Measurements from ENCODE around the gene CEP20. TPM values are rescaled to one million over a fixed set of nuclear protein-coding genes. Genes with fewer than 3 reads are reported as not detected.
"Not testable (repeated sequence)": the region's sequence is repeated elsewhere in the genome, so short reads cannot be mapped to it uniquely, and the experiment has no call there.

CEP20 gene
- total RNA-seq, 4 donors from 2014 or later: 39.7 to 43.3 (median 40.7) TPM

- WGBS, 2 donors: 83 to 84% methylated on average over 4 of the region's 4 CpGs
- peak in 1 of 2 donors; percentile 21 for DNase-seq (ENCODE audit: low spot score in 2 of 2)
- no peak overlapping the region for H3K4me3 ChIP-seq (ENCODE audit: low read depth, poor library complexity, severe bottlenecking)
- TF ChIP-seq POLR2A (IDR thresholded peaks at IDR 0.05) (no peak), CTCF (IDR thresholded peaks at IDR 0.05) (no peak)
- intact Hi-C loops (cut with DNase I; ENCODE audit: low total_unique reads): loop anchor here (10.0 kb wide), 1 partner anchor 342 kb away; no protein-coding TSS in a partner anchor
These were observed 35.4 kb downstream of the CEP20 start for GRCh38 chr16:15853021-15853420.

GRCh38 chr16:15850555-15850954 is 37.8 kb downstream of the CEP20 start:
- intact Hi-C loops (cut with DNase I; ENCODE audit: low total_unique reads): loop anchor here (10.0 kb wide), 1 partner anchor 344 kb away; no protein-coding TSS in a partner anchor
- WGBS, 2 donors: 88 to 94% methylated on average over 6 of the region's 6 CpGs
- peak in 1 of 2 donors; percentile 15 for DNase-seq (ENCODE audit: low spot score in 2 of 2)
- H3K4me3 ChIP-seq (ENCODE audit: low read depth, poor library complexity, severe bottlenecking): not testable (repeated sequence)

GRCh38 chr16:15849209-15849981 is 39.0 kb downstream of the CEP20 start:
- intact Hi-C loops (cut with DNase I; ENCODE audit: low total_unique reads): no loop called here
- WGBS, 2 donors: 83 to 89% methylated on average over 12 of the region's 12 CpGs
- peak in 1 of 2 donors; percentile 67 for DNase-seq (ENCODE audit: low spot score in 2 of 2)
- TF ChIP-seq POLR2A (IDR thresholded peaks at IDR 0.05) (no peak), CTCF (IDR thresholded peaks at IDR 0.05) (no peak)
- H3K4me3 ChIP-seq (ENCODE audit: low read depth, poor library complexity, severe bottlenecking): no peak overlapping the region

- 61% methylated on average over 9 of the region's 9 CpGs for WGBS, 2 donors
- no peak for TF ChIP-seq CTCF (IDR thresholded peaks at IDR 0.05)
- no peak for TF ChIP-seq POLR2A (IDR thresholded peaks at IDR 0.05)
- H3K4me3 ChIP-seq (ENCODE audit: low read depth, poor library complexity, severe bottlenecking): no peak overlapping the region
- intact Hi-C loops (cut with DNase I; ENCODE audit: low total_unique reads): no loop called here
- no peak for DNase-seq (ENCODE audit: low spot score in 2 of 2)
These were observed 40.7 kb downstream of the CEP20 start for GRCh38 chr16:15847611-15848175.

GRCh38 chr16:15846510-15846909 is 41.9 kb downstream of the CEP20 start:
- 79 to 81% methylated on average over 4 of the region's 4 CpGs for whole genome bisulfite sequencing, 2 donors
- intact Hi-C loops (cut with DNase I; ENCODE audit: low total_unique reads): no loop called here
- DNase-seq (ENCODE audit: low spot score in 2 of 2): no peak
- no peak overlapping the region for H3K4me3 ChIP-seq (ENCODE audit: low read depth, poor library complexity, severe bottlenecking)
- TF ChIP-seq CTCF (IDR thresholded peaks at IDR 0.05): no peak
- no peak for TF ChIP-seq POLR2A (IDR thresholded peaks at IDR 0.05)

- no peak for DNase-seq (ENCODE audit: low spot score in 2 of 2)
- no peak for TF ChIP-seq POLR2A (IDR thresholded peaks at IDR 0.05)
- no peak overlapping the region for H3K4me3 ChIP-seq (ENCODE audit: low read depth, poor library complexity, severe bottlenecking)
- intact Hi-C loops (cut with DNase I; ENCODE audit: low total_unique reads): no loop called here
- WGBS, 2 donors: 85 to 88% methylated on average over 10 of the region's 10 CpGs
These were observed 44.6 kb downstream of the CEP20 start for GRCh38 chr16:15843635-15844279.

- 89 to 91% methylated on average over 8 of the region's 8 CpGs for WGBS, 2 donors
- H3K4me3 ChIP-seq (ENCODE audit: low read depth, poor library complexity, severe bottlenecking); intact Hi-C loops (cut with DNase I; ENCODE audit: low total_unique reads); DNase-seq (ENCODE audit: low spot score in 2 of 2): not testable (repeated sequence)
These were observed 49.2 kb downstream of the CEP20 start for GRCh38 chr16:15839204-15839603.

Measured in lower leg skin (tissue), 4 donors.